Endothelial cell of umbilical vein (primary cell): ENCODE results near the gene GIN1. TPM values are rescaled to one million over a fixed set of nuclear protein-coding genes. Genes with fewer than 3 reads are reported as not detected.

ENCODE experiments used
- BruUV-seq: library from RNA; stranded (reverse); fragments of 400-500 nt; replicated peaks from 2 replicates; lab custom pipeline; 2021; lab: Mats Ljungman, UMichigan
- CTCF ChIA-PET: fragments of 300-600, 350-600 bp; sonication (Branson Sonifier 250); formaldehyde crosslinking; loops from one replicate; lab custom pipeline; 2021; ENCODE audit warnings: antibody characterized with exemption, inconsistent platforms; lab: Charles Lee
- POLR2A ChIA-PET: fragments of 300-600, 350-600 bp; sonication (Branson Sonifier 250); formaldehyde crosslinking; loops from one replicate; lab custom pipeline; 2021; ENCODE audit warnings: antibody characterized with exemption, inconsistent platforms; lab: Charles Lee
- DNase-seq: peaks from one replicate; pipeline ENCODE4 v3.0.0-alpha.2; 2011; ENCODE audit warnings: low read depth, low spot score
- FAIRE-seq: peaks from 2 replicates; lab custom pipeline; 2011; peaks lifted over from hg19 to GRCh38; lab: Jason Lieb, UNC
- H2AFZ ChIP-seq: 2 replicates; pipeline ENCODE4 v1.6.0; 2012; ENCODE audit warnings: low read depth, low read length, control low read depth, inconsistent platforms
- H3K27ac ChIP-seq: 2 replicates; pipeline ENCODE4 v1.5.1; 2011; ENCODE audit warnings: low read depth, mild to moderate bottlenecking, control low read depth, low read length, moderate library complexity; ENCODE audit not compliant: insufficient read depth
- H3K27me3 ChIP-seq, 2 experiments: 2 replicates each; pipeline versions ENCODE4 v1.6.0 to v1.6.1; 2011; ENCODE audit warnings: low read length in 2 of 2, mixed read lengths in 1 of 2; ENCODE audit not compliant: control insufficient read depth in 2 of 2, insufficient read depth in 2 of 2
- H3K36me3 ChIP-seq, 2 experiments: 2 replicates in 1 of 2; 3 replicates in 1 of 2; pipeline ENCODE4 v1.5.1; 2011; ENCODE audit warnings: low read length in 2 of 2, mild to moderate bottlenecking in 1 of 2, moderate library complexity in 1 of 2; ENCODE audit not compliant: control insufficient read depth in 2 of 2, insufficient read depth in 2 of 2; ENCODE audit errors: extremely low read depth in 1 of 2
- H3K4me1 ChIP-seq: 3 replicates; pipeline ENCODE4 v1.5.1; 2011; ENCODE audit warnings: mild to moderate bottlenecking, low read length; ENCODE audit not compliant: control insufficient read depth, insufficient read depth; ENCODE audit errors: extremely low read depth
- H3K4me2 ChIP-seq: 2 replicates; pipeline ENCODE4 v1.6.1; 2011; ENCODE audit warnings: low read length, control low read depth, mixed read lengths; ENCODE audit not compliant: insufficient read depth
- H3K4me3 ChIP-seq, 3 experiments: fragments of 200-600 bp in 1 of 3; sonication (generic), shearing (Covaris generic) in 1 of 3; replicated peaks in 1 of 3; 2 replicates each; pipeline ENCODE4 v1.5.1; 2011 to 2016; ENCODE audit warnings: control low read depth in 3 of 3, low read length in 3 of 3, mild to moderate bottlenecking in 2 of 3, inconsistent platforms in 1 of 3, low read depth in 1 of 3, moderate library complexity in 1 of 3; ENCODE audit not compliant: insufficient read depth in 1 of 3
- H3K79me2 ChIP-seq: 2 replicates; pipeline ENCODE4 v1.6.0; 2012; ENCODE audit warnings: low read length, inconsistent platforms; ENCODE audit not compliant: control insufficient read depth, insufficient read depth
- H3K9ac ChIP-seq: replicated peaks from 2 replicates; pipeline ENCODE3; 2011; ENCODE audit warnings: low read length, control low read depth; ENCODE audit not compliant: insufficient read depth; ENCODE audit errors: extremely low read depth
- H3K9me1 ChIP-seq: replicated peaks from 3 replicates; pipeline ENCODE4 v1.6.0; 2011; ENCODE audit warnings: mild to moderate bottlenecking, low read length; ENCODE audit not compliant: control insufficient read depth, insufficient read depth; ENCODE audit errors: extremely low read depth
- H3K9me3 ChIP-seq: replicated peaks from 2 replicates; pipeline ENCODE4 v1.5.1; 2012; ENCODE audit warnings: low read length, inconsistent platforms; ENCODE audit not compliant: control insufficient read depth, insufficient read depth
- H4K20me1 ChIP-seq: replicated peaks from 2 replicates; pipeline ENCODE3; 2011; ENCODE audit warnings: mild to moderate bottlenecking, low read length; ENCODE audit not compliant: control insufficient read depth, insufficient read depth; ENCODE audit errors: extremely low read depth
- EZH2 ChIP-seq: IDR thresholded peaks from 2 replicates; pipeline ENCODE4 v1.6.1; 2012; ENCODE audit warnings: borderline replicate concordance, low read depth, mild to moderate bottlenecking, moderate library complexity, low read length, inconsistent platforms; ENCODE audit not compliant: severe bottlenecking
- FOS ChIP-seq: IDR thresholded peaks from 2 replicates; pipeline ENCODE4 v1.6.1; 2011; ENCODE audit warnings: mild to moderate bottlenecking, low read length, moderate library complexity, borderline replicate concordance; ENCODE audit not compliant: insufficient read depth
- GATA2 ChIP-seq: IDR thresholded peaks from 2 replicates; pipeline ENCODE4 v1.7.0; 2011; ENCODE audit warnings: low read depth, mild to moderate bottlenecking, moderate library complexity, mixed read lengths, low read length; ENCODE audit not compliant: insufficient read length, insufficient read depth
- JUN ChIP-seq: IDR thresholded peaks from 2 replicates; pipeline ENCODE4 v1.6.1; 2011; ENCODE audit warnings: borderline replicate concordance, low read depth; ENCODE audit not compliant: insufficient read length, insufficient read depth
- MYC ChIP-seq: IDR thresholded peaks from one replicate; pipeline ENCODE4 v1.6.1; 2011; ENCODE audit warnings: mild to moderate bottlenecking, low read depth, low read length
- POLR2A ChIP-seq: IDR thresholded peaks from 2 replicates; pipeline ENCODE4 v1.6.1; 2012; ENCODE audit warnings: low read depth, mild to moderate bottlenecking, control low read depth, low read length
- POLR2AphosphoS5 ChIP-seq: IDR thresholded peaks from 2 replicates; pipeline ENCODE4 v1.6.1; 2012; ENCODE audit warnings: low read depth, mild to moderate bottlenecking, control low read depth, low read length, moderate library complexity; ENCODE audit not compliant: insufficient read depth
- dilution Hi-C: fragments of 300-500 bp; cut with MboI; formaldehyde crosslinking; loops from one replicate; pipeline ENCODE4 v1.15.0; 2019; ENCODE audit warnings: low sequenced_read_pairs; ENCODE audit not compliant: extremely low pct_ligation_motif_present
- intact Hi-C: fragments of 100-400 bp; cut with micrococcal nuclease; formaldehyde crosslinking; loops from one replicate; pipeline ENCODE4 v1.10.0; 2022
- polyA plus RNA-seq, 4 experiments: library from polyadenylated mRNA; depleted of rRNA in 3 of 4; stranded (reverse) in 3 of 4; unstranded in 1 of 4; fragments of >200 nt; gene quantifications; 2 replicates each; pipeline versions ENCODE4 v1.2.1 to v1.2.3, GENCODE V29; 2011 to 2012; ENCODE audit warnings: missing spikeins in 1 of 4
- total RNA-seq: library from RNA; stranded (reverse); gene quantifications from 2 replicates; pipeline ENCODE4 v1.2.3, GENCODE V29; 2021
- TF ChIP-seq, protein P1 (sequence below), 2 donors: IDR thresholded peaks; 1 replicate in 1 of 2; 2 replicates in 1 of 2; pipeline ENCODE4 v1.5.1; 2011; ENCODE audit warnings: low read length in 2 of 2, mild to moderate bottlenecking in 2 of 2, moderate library complexity in 2 of 2, control low read depth in 1 of 2, inconsistent platforms in 1 of 2, low read depth in 1 of 2; ENCODE audit not compliant: insufficient read depth in 1 of 2; ENCODE audit errors: extremely low read depth in 1 of 2
- TF ChIP-seq, protein P2 (sequence below): IDR thresholded peaks from 2 replicates; pipeline ENCODE4 v1.6.1; 2011; ENCODE audit not compliant: insufficient read depth, insufficient read length

GIN1 gene
- total and polyA plus RNA-seq, 2 donors (not counting 3 experiments of a cell fraction or from before 2014, with no cell fraction given), result 0.98 to 4.4 TPM

DNA sequence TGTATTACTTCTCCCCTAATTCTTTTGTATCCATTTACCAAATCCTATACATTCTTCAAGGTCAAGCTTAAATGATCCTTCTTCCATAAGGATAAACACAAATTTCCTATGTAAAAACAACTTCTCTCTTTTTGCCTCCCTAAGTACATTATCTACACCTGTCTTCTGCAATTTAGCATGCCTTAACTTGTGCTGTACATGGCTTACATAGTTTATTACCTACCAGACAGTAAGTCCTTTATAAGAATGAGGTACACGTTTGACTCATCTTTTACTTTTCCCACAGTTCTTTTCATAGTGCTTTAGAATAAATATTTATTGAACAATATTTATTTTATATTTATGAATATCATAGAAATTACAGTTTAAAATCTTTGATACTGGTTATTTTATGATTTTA, 33.4 kb downstream of the GIN1 start:
- DNase-seq (no peak), FAIRE-seq (no peak)
- no peaks in the 10 kb centered on the region for H3K79me2 ChIP-seq
- no peaks in the 10 kb centered on the region for H3K27me3 ChIP-seq
- dilution Hi-C loops, result no loop called here
- H3K4me2 ChIP-seq, result no peak overlapping the region
- intact Hi-C loops, result no loop called here
- H2AFZ ChIP-seq, result no peak overlapping the region
- no peaks in the 10 kb centered on the region for H3K4me1 ChIP-seq
- H3K27ac ChIP-seq, result no peak overlapping the region
- H3K9me1 ChIP-seq, result no peaks in the 10 kb centered on the region
- no peaks in the 10 kb centered on the region for H4K20me1 ChIP-seq
- no peaks in the 10 kb centered on the region for H3K9me3 ChIP-seq
- CTCF ChIA-PET, result interaction anchor here (1.3 kb wide), 1 partner anchor 8 kb away, joined by 3 read pairs; no protein-coding TSS in a partner anchor
- POLR2A ChIA-PET, result no interaction called here
- no peak overlapping the region for H3K4me3 ChIP-seq
- H3K9ac ChIP-seq, result no peak overlapping the region
- no peaks in the 10 kb centered on the region for H3K36me3 ChIP-seq
- no TSS peak for BruUV-seq
- TF ChIP-seq POLR2AphosphoS5 (no peak), EZH2 (no peak), JUN (no peak), MYC (no peak)
- TF ChIP-seq, protein P1, sequence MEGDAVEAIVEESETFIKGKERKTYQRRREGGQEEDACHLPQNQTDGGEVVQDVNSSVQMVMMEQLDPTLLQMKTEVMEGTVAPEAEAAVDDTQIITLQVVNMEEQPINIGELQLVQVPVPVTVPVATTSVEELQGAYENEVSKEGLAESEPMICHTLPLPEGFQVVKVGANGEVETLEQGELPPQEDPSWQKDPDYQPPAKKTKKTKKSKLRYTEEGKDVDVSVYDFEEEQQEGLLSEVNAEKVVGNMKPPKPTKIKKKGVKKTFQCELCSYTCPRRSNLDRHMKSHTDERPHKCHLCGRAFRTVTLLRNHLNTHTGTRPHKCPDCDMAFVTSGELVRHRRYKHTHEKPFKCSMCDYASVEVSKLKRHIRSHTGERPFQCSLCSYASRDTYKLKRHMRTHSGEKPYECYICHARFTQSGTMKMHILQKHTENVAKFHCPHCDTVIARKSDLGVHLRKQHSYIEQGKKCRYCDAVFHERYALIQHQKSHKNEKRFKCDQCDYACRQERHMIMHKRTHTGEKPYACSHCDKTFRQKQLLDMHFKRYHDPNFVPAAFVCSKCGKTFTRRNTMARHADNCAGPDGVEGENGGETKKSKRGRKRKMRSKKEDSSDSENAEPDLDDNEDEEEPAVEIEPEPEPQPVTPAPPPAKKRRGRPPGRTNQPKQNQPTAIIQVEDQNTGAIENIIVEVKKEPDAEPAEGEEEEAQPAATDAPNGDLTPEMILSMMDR (IDR thresholded peaks at IDR 0.05; ENCODE audit: extremely low read depth in 1 of 2, insufficient read depth in 1 of 2, low read depth in 1 of 2, low read length in 2 of 2), result no peak

DNA sequence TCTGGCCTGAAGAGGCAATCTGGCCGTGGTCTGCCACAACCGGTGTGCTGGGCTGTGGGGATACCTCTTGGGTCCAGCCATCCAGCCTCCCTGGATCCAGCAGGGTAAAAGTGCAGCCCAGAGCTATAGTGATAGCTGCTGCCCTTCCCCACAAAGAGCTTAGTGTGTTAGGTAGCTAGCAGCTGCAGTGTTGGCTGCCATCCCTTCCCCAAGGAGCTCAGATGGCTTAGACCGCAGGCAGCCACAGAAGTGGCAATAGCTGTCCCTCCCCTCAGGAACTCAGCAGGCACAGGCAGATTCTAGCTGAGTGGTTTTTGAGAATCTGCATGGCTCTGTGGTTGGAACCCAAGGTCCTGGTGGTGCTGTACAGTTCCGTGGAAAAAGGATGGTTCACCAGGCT, 40.1 kb downstream of the GIN1 start:
- H3K79me2 ChIP-seq, result no peaks in the 10 kb centered on the region
- no peak overlapping the region for H2AFZ ChIP-seq
- no peaks in the 10 kb centered on the region for H4K20me1 ChIP-seq
- no TSS peak for BruUV-seq
- H3K4me3 ChIP-seq, result no peak overlapping the region
- POLR2A ChIA-PET, result no interaction called here
- H3K9me1 ChIP-seq, result no peaks in the 10 kb centered on the region
- H3K9ac ChIP-seq, result no peak overlapping the region
- no peaks in the 10 kb centered on the region for H3K9me3 ChIP-seq
- no peak overlapping the region for H3K27ac ChIP-seq
- H3K27me3 ChIP-seq, result no peaks in the 10 kb centered on the region
- FAIRE-seq (no peak), DNase-seq (no peak)
- no peaks in the 10 kb centered on the region for H3K36me3 ChIP-seq
- intact Hi-C loops (no loop called here), dilution Hi-C loops (no loop called here)
- CTCF ChIA-PET, result no interaction called here
- no peak overlapping the region for H3K4me2 ChIP-seq
- no peaks in the 10 kb centered on the region for H3K4me1 ChIP-seq
- no peak for TF ChIP-seq POLR2AphosphoS5
- no peak for TF ChIP-seq POLR2A
- TF ChIP-seq GATA2, result no peak
- no peak for TF ChIP-seq JUN
- no peak for TF ChIP-seq FOS
- no peak for TF ChIP-seq MYC
- TF ChIP-seq, protein P1 (IDR thresholded peaks at IDR 0.05; ENCODE audit: extremely low read depth in 1 of 2, insufficient read depth in 1 of 2, low read depth in 1 of 2, low read length in 2 of 2), result no peak
- TF ChIP-seq, protein P2, sequence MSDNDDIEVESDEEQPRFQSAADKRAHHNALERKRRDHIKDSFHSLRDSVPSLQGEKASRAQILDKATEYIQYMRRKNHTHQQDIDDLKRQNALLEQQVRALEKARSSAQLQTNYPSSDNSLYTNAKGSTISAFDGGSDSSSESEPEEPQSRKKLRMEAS, result no peak
- no peak for TF ChIP-seq EZH2
